ENCODE measurements around the gene SPNS3. TPM values are rescaled to one million over a fixed set of nuclear protein-coding genes. Genes with fewer than 3 reads are reported as not detected.

The SPNS3 gene
- total and polyA plus RNA-seq, 2 of the 8 experiments (the other 6 are each of a cell fraction or from before 2014, with no cell fraction given) = not detected

DNA sequence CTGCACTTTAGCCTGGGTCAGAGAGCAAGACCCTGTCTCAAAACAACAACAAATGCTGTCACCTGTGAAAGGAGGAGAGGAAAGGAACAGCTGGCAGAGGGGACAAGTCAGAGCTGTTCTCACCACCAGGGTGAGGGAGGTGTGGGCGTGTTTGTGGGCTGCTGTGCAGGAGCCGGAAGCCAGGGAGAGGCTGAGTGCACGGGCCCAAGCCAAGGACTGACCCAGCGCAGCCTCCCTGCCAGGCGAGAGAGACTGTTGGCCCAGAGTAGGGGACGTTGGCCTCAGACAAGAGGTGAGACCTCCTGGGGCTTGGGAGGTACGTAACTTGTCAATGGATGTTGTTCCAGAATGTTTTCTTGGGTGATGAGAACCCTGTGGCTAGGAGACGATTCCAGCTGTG lies 75.7 kb downstream of the SPNS3 start:
- no peak overlapping the region for H2BK15ac ChIP-seq (ENCODE audit: low read length)
- H4K20me1 ChIP-seq (replicated peaks in 1 of 2; ENCODE audit: control insufficient read depth in 1 of 2, insufficient read depth in 2 of 2, low read length in 2 of 2) = no peaks in the 10 kb centered on the region
- no peak overlapping the region; a peak in 1 of 7 replicates for H3K9ac ChIP-seq (replicated peaks in 1 of 4; ENCODE audit: extremely low read depth in 1 of 4, low read depth in 3 of 4, low read length in 3 of 4)
- H3K36me3 ChIP-seq (ENCODE audit: control insufficient read depth in 2 of 4, insufficient read depth in 4 of 4, low read length in 3 of 4) = no peaks in the 10 kb centered on the region
- H3K18ac ChIP-seq (ENCODE audit: extremely low read depth, low read length) = no peak overlapping the region
- no peaks in the 10 kb centered on the region for H3K9me3 ChIP-seq (ENCODE audit: insufficient read depth in 2 of 2, low read depth in 1 of 2, low read length in 1 of 2)
- H3K4ac ChIP-seq (replicated peaks; ENCODE audit: insufficient read length, low read depth, low read length) = no peak overlapping the region
- FAIRE-seq (no peak), DNase-seq (ENCODE audit: low read depth in 1 of 2, low spot score in 2 of 2) (no peak)
- H2AFZ ChIP-seq (ENCODE audit: low read length) = no peak overlapping the region
- no peak overlapping the region for H2BK12ac ChIP-seq (ENCODE audit: low read depth, low read length)
- POLR2A ChIA-PET (ENCODE audit: partially characterized antibody) = interaction anchor here (1.4 kb wide), 1 partner anchor 10 kb away, joined by 3 read pairs; no protein-coding TSS in a partner anchor
- H3K23ac ChIP-seq (ENCODE audit: insufficient read length) = no peak overlapping the region
- no peak overlapping the region for H4K5ac ChIP-seq (ENCODE audit: insufficient read length, low read depth, low read length)
- H3K4me3 ChIP-seq (ENCODE audit: extremely low read depth in 1 of 4, insufficient read depth in 2 of 4, low read depth in 3 of 4, low read length in 4 of 4) = no peak overlapping the region
- H3K4me2 ChIP-seq (ENCODE audit: insufficient read depth in 1 of 2, low read depth in 2 of 2, low read length in 2 of 2) = no peak overlapping the region
- H3K79me2 ChIP-seq (ENCODE audit: control insufficient read depth in 1 of 2, insufficient read depth in 2 of 2, low read length in 2 of 2) = no peaks in the 10 kb centered on the region
- 94% methylated on average over 8 of the region's 8 CpGs; no CpG with 5 or more reads in 1 of the 2 experiments for WGBS, 2 experiments (ENCODE audit: extremely low coverage in 1 of 2, insufficient coverage in 1 of 2, insufficient read length in 1 of 2, insufficient replicate concordance in 2 of 2, low coverage in 1 of 2, low lambda C conversion rate in 2 of 2, missing lambda C conversion rate in 1 of 2)
- H3K14ac ChIP-seq (ENCODE audit: insufficient read length) = no peak overlapping the region
- H4K8ac ChIP-seq (ENCODE audit: extremely low read depth, insufficient read depth, low read length) = no peak overlapping the region
- no peak overlapping the region for H3K56ac ChIP-seq (replicated peaks; ENCODE audit: insufficient read length, low read depth, low read length)
- H3K4me1 ChIP-seq (replicated peaks in 1 of 4; ENCODE audit: control insufficient read depth in 3 of 4, insufficient read depth in 4 of 4, low read length in 3 of 4) = peaks cover 0 to 7% (median 5%) of the 10 kb centered on the region in 4 experiments; a peak in 5 of 7 replicates
- H3K27me3 ChIP-seq (replicated peaks in 1 of 4; ENCODE audit: control insufficient read depth in 3 of 4, extremely low read depth in 1 of 4, insufficient read depth in 3 of 4, low read length in 3 of 4) = no peaks in the 10 kb centered on the region; a peak in 2 of 7 replicates
- no peak overlapping the region for H2BK120ac ChIP-seq (replicated peaks; ENCODE audit: low read depth, low read length)
- no peak overlapping the region for H2AK5ac ChIP-seq (ENCODE audit: low read depth, low read length)
- no peak overlapping the region for H3K27ac ChIP-seq (ENCODE audit: low read depth, low read length)
- no peak overlapping the region for H2BK20ac ChIP-seq (ENCODE audit: low read length)
- no peaks in the 10 kb centered on the region for H3K23me2 ChIP-seq (ENCODE audit: low read depth, low read length)
- no peak overlapping the region for H2BK5ac ChIP-seq (ENCODE audit: low read depth, low read length)
- CTCF ChIA-PET (ENCODE audit: partially characterized antibody) = interaction anchor here (0.6 to 2.7 kb wide), 6 partner anchors 9 to 368 kb away, joined by 3 to 14 read pairs (median 4); no protein-coding TSS in a partner anchor
- no peak overlapping the region for H4K91ac ChIP-seq (replicated peaks; ENCODE audit: insufficient read length, low read length)
- H3K79me1 ChIP-seq (ENCODE audit: low read depth, low read length) = no peaks in the 10 kb centered on the region; the same call in 1 of the 2 replicates
- TF ChIP-seq HDAC6 (IDR thresholded peaks at IDR 0.05; ENCODE audit: low read depth, low read length) (no peak), RXRA (IDR thresholded peaks at IDR 0.05; ENCODE audit: insufficient read depth, low read depth, low read length) (no peak), JUN (IDR thresholded peaks at IDR 0.05; ENCODE audit: low read depth, low read length) (no peak), SRF (IDR thresholded peaks at IDR 0.05; ENCODE audit: low read depth, low read length) (no peak), CBX8 (IDR thresholded peaks at IDR 0.05; ENCODE audit: borderline replicate concordance, low read depth, low read length) (no peak), SIN3A (conservative IDR thresholded peaks at IDR 0.05 in 1 of 2, IDR thresholded peaks at IDR 0.05 in 1 of 2; ENCODE audit: low read depth in 1 of 2, low read length in 2 of 2) (no peak), YY1 (IDR thresholded peaks at IDR 0.05; ENCODE audit: low read depth, low read length) (no peak), PHF8 (conservative IDR thresholded peaks at IDR 0.05; ENCODE audit: low read depth, low read length) (no peak), SP4 (IDR thresholded peaks at IDR 0.05; ENCODE audit: low read length) (no peak)
